ENCODE results near the gene COA8.

DNA sequence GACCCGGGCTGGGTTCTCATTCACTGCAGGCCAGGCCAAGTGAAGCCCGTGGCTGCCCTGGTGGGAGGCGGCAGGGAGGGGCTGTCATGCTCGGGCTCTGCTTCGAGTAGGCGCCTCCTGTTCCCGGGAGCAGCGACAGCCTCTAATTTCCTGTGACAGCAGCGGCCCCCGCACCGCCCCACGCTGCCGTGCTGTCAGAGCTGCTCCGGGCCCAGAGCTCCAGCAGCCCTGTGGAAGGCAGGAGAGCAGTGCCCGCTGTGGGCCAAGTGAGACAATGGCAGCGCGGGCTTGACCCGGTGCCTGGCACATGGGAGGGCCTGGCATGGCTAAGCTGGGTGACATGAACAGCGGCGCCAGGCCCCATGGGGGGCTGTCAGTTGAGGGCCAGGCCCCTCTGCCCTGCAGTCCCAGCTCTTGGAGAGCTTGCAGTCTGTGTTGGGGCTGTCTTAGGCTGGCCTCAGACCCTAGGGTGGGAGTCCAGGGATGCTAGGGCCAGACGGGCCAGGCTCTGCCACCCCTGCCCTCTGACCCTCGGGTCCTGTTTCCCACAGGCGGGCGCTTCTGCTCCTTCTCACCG, 28.7 kb upstream of the COA8 start:
- TF ChIP-seq EP300 (IDR thresholded peaks at IDR 0.05; ENCODE audit: borderline replicate concordance in 1 of 2, control insufficient read depth in 1 of 2, low read depth in 2 of 2, low read length in 2 of 2) = no peak
- no peak for TF ChIP-seq HDAC2 (IDR thresholded peaks at IDR 0.05)
- TF ChIP-seq NBN (IDR thresholded peaks at IDR 0.05) = no peak
- TF ChIP-seq, protein P1, sequence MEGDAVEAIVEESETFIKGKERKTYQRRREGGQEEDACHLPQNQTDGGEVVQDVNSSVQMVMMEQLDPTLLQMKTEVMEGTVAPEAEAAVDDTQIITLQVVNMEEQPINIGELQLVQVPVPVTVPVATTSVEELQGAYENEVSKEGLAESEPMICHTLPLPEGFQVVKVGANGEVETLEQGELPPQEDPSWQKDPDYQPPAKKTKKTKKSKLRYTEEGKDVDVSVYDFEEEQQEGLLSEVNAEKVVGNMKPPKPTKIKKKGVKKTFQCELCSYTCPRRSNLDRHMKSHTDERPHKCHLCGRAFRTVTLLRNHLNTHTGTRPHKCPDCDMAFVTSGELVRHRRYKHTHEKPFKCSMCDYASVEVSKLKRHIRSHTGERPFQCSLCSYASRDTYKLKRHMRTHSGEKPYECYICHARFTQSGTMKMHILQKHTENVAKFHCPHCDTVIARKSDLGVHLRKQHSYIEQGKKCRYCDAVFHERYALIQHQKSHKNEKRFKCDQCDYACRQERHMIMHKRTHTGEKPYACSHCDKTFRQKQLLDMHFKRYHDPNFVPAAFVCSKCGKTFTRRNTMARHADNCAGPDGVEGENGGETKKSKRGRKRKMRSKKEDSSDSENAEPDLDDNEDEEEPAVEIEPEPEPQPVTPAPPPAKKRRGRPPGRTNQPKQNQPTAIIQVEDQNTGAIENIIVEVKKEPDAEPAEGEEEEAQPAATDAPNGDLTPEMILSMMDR (IDR thresholded peaks at IDR 0.05 in 2 of 3, conservative IDR thresholded peaks at IDR 0.05 in 1 of 3; ENCODE audit: control insufficient read depth in 2 of 3, extremely low read depth in 1 of 3, insufficient read depth in 1 of 3, low read depth in 3 of 3, low read length in 3 of 3) = no peak
- TF ChIP-seq NFYB (IDR thresholded peaks at IDR 0.05; ENCODE audit: insufficient read depth, low read depth, low read length) = no peak
- no peak for TF ChIP-seq RAD21 (IDR thresholded peaks at IDR 0.05; ENCODE audit: insufficient read depth, low read depth, low read length)
- TF ChIP-seq MYC (IDR thresholded peaks at IDR 0.05; ENCODE audit: insufficient read depth, insufficient read length, insufficient replicate concordance, low read length, severe bottlenecking) = no peak
- TF ChIP-seq KDM1A (IDR thresholded peaks at IDR 0.05; ENCODE audit: borderline replicate concordance) = no peak
- TF ChIP-seq, protein P2, sequence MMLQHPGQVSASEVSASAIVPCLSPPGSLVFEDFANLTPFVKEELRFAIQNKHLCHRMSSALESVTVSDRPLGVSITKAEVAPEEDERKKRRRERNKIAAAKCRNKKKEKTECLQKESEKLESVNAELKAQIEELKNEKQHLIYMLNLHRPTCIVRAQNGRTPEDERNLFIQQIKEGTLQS (IDR thresholded peaks at IDR 0.05; ENCODE audit: borderline replicate concordance, extremely low read depth, low read depth, low read length) = no peak
- TF ChIP-seq CBFB (IDR thresholded peaks at IDR 0.05; ENCODE audit: low read depth) = no peak
- TF ChIP-seq HDAC6 (IDR thresholded peaks at IDR 0.05; ENCODE audit: unreplicated experiment) = no peak
